GM21515 (cell line): ENCODE measurements around the gene OTULIN.

ENCODE experiments used
- ATAC-seq: cut with Tn5 transposase; IDR thresholded peaks from one replicate; pipeline ENCODE4 v1.9.1; 2021; ENCODE audit not compliant: unreplicated experiment

The OTULIN gene

DNA sequence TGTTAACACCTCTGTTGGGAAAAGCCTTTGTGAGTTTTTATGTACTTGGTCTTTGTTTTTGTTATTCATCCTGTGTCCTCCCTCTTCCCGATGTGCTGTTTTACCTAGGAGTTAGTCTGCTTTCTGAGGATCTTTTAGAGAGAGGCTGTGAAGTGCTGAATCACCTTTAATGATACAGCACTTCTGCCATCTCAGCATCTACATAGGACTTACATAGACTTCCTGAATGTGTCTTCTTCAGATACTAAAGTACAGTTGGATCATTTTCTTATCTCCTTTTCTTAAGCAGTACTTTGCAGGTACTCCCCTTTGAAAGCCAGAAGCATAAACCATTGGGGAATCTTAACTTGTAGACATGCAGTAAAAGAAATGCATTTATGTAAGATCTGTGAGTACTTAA lies 31.5 kb downstream of the OTULIN start:
- no peak for ATAC-seq

DNA sequence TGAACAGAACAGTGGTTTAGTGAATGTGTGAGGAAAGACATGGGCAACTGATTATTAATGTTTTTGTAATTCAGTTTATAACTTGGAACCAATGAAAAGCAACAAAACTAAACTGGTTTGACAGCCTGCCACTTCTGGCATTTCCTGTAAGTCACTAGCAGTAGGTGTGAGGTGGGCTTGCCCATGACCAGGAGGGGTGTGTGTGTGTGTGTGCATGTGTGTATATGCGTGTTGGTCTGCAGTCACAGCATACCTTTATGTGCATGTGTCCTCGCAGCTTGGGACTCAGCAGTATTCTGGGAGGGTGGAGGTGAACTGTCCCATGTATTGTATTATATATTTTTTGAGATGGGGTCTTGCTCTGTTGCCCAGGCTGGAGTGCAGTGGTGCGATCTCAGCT lies 32.3 kb downstream of the OTULIN start:
- no peak for ATAC-seq

GRCh38 chr5:14698495-14698894 lies 34.0 kb downstream of the OTULIN start:
- ATAC-seq: no peak

DNA sequence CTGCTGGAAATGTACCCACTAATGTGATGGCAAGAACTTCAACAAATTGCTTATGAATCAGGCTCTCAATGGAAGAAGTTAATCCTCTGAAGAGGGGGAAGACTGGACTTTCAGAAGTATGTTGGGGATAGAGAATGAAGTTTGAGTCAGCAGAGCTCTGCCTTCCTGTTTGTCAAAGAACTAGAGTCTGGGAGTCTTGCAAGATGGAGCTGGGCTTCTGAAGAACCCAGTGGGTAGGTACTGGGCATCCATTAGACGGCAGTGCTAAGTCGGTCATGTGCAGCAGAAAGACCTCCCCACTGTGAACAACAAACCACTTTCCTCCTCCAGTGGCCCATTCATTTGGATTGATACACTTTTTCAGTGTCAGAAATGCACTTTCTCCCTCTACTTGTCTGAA lies 34.6 kb downstream of the OTULIN start:
- ATAC-seq: no peak

- ATAC-seq: no peak
These were observed 35.4 kb downstream of the OTULIN start for GRCh38 chr5:14699807-14700400.

GRCh38 chr5:14700478-14701436 lies 36.2 kb downstream of the OTULIN start:
- ATAC-seq: no peak

DNA sequence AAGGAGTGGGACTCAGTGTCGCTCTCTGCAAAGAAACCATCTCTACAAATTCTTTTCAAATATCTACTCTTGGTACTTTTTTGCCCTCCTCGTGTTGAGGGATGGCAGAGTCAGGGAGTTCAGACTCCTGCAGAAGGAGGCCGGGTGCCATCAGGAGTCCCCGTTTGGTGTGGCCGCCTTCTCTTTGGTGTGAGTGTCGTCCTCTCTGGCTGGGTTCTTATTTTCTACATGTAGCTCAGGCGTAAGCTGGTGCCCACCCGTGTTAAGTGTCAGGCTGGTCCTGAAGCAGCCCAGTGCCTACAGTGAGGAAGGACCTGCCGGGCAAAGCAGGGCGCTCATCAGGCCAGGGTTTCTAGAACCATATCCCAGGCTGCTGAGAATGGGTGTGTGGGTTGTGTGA lies 37.0 kb downstream of the OTULIN start:
- no peak for ATAC-seq

GRCh38 chr5:14702238-14702839 lies 37.8 kb downstream of the OTULIN start:
- ATAC-seq: no peak

GRCh38 chr5:14705556-14705955 lies 41.0 kb downstream of the OTULIN start:
- ATAC-seq: no peak

DNA sequence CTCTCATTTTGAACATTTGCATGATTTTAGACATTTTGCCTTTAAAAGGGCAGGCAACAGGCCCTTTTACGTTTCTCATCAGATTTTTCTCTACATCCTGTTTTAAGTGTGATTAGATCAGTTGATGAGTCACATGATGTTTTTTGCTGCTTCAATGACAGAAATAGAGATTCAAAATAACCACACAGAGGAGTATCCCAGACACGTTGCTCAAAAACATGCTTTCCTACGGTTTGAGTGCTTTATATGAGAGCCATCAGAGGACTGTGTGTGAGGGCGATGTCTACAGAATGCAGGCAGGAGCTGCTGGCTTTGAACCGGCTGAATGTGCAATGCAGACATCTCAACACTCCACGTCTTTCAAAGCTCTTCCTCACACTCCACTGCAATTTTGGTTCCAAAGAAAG lies 42.1 kb downstream of the OTULIN start:
- no peak for ATAC-seq

GRCh38 chr5:14707811-14708390 lies 43.4 kb downstream of the OTULIN start:
- ATAC-seq: no peak

DNA sequence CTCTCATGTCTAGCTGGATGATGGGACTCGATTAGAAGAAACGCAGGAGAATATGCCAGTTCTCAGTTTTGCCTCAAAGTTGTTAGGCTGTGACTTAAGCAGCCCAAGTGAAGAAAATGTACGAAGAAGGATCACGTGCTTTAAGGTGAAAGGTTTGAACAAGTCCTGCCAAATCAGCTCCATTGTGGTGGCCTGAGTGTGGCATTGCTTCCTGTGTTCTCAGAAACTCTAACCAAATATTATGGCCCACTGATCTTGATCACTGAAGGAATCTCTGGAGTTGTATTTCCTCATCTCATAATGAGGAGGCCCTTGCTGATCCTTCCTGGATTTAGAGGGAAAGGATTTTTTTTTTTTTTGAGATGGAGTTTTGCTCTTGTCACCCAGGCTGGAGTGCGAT lies 44.0 kb downstream of the OTULIN start:
- ATAC-seq: no peak

- ATAC-seq: no peak
These were observed 45.9 kb downstream of the OTULIN start for GRCh38 chr5:14710313-14710994.

- ATAC-seq: no peak
These were observed 47.6 kb downstream of the OTULIN start for GRCh38 chr5:14712131-14712530.

GRCh38 chr5:14712666-14713065 lies 48.1 kb downstream of the OTULIN start:
- no peak for ATAC-seq

- ATAC-seq: no peak
These were observed 49.2 kb downstream of the OTULIN start for GRCh38 chr5:14713476-14714390.

- ATAC-seq: no peak
These were observed 50.2 kb downstream of the OTULIN start for GRCh38 chr5:14714706-14715105.

DNA sequence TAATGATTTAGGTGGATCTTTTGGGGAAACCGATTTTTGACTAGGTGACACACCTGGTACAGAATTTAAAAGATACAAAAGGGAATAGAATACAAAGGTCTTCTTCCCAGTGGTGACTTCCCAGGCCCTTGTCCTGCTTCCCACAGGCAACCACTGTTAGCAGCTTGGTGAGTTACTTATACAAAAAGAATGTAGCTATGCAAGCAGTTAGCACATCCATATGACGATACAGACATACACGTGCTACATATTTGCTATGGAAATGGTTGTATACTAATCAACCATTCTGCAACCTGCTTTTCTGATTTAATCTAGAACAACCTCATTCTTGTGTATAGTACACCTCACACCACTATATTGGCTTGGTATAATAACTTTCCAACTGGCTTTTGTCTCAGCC lies 51.0 kb downstream of the OTULIN start:
- ATAC-seq: no peak

DNA sequence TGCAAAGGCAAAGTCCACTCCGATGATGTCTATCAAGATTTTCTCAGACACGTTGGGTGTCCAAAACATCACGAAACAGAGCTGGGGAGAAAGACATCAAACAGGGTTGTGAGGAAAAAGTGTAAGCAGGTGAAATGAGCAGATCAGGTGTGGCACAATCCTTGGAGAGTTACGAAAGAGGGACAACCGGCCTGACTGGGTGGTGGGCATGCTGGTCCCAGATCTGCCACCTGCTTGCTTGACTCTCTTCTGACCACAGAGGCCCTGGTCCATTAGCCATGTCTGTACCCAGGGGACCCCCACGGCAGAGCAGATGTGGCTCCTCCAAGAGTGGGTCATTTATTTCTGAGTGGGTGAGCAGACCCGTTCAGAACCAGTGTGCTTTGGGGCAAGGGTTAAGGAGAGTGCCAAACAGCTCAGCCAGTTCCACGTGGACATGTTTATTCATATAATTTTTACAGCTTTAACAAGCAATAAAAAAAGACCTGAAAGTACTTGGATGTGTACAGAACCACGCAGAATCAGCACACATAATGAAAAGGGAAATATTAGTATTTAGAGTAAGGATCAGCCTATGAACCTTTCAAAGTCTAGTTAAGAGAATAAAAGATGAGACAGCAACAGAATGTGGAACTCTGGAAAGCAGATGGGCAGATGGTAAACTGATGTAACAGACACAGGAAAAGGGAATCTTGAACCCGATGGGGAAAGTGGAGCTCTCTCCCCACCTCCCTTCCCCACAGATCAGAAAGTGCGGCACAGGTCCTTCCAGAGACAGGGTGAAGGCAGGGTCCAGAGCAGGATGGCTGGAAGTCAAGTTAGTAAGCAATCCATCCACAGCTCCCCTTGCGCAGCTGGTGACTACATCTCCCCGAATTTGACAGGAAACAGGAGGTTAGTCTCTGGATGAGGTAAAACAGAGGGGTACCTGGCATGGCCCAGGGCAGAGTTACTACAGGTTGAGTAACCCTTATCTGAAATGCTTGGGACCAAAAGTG lies 52.5 kb downstream of the OTULIN start:
- ATAC-seq: no peak
